Globus pallidus (tissue), 1 donor: ENCODE results near the gene AP1M2.
"Not testable (repeated sequence)": the region's sequence is repeated elsewhere in the genome, so short reads cannot be mapped to it uniquely, and the experiment has no call there.

ENCODE experiments used
- DNase-seq: peaks from one replicate; pipeline ENCODE4 v3.0.0-alpha.2; 2015; ENCODE audit warnings: low spot score

AP1M2 gene

GRCh38 chr19:10601999-10602329 is 14.9 kb upstream of the AP1M2 start:
- no peak for DNase-seq

- no peak for DNase-seq
These were observed 13.0 kb upstream of the AP1M2 start for GRCh38 chr19:10600149-10600548.

- peak; percentile 68 for DNase-seq
These were observed 6.9 kb upstream of the AP1M2 start for GRCh38 chr19:10593820-10594637.

GRCh38 chr19:10593148-10593547 is 6.0 kb upstream of the AP1M2 start:
- no peak for DNase-seq

- no peak for DNase-seq
These were observed 683 bp upstream of the AP1M2 start for GRCh38 chr19:10587839-10588150.

- no peak for DNase-seq
These were observed 716 bp downstream of the AP1M2 start for GRCh38 chr19:10586396-10586795.

GRCh38 chr19:10583036-10583776 is 3.9 kb downstream of the AP1M2 start:
- DNase-seq: no peak

GRCh38 chr19:10582091-10582490 is 5.0 kb downstream of the AP1M2 start:
- DNase-seq: no peak

- peak; percentile 91 for DNase-seq
These were observed 6.0 kb downstream of the AP1M2 start for GRCh38 chr19:10580979-10581631.

- no peak for DNase-seq
These were observed 9.2 kb downstream of the AP1M2 start for GRCh38 chr19:10577951-10578350.

GRCh38 chr19:10575011-10575716 is 11.9 kb downstream of the AP1M2 start:
- no peak for DNase-seq

- DNase-seq: no peak
These were observed 12.7 kb downstream of the AP1M2 start for GRCh38 chr19:10574462-10574861.

GRCh38 chr19:10573793-10574192 is 13.3 kb downstream of the AP1M2 start:
- DNase-seq: not testable (repeated sequence)

- DNase-seq: peak; percentile 99
These were observed 18.1 kb downstream of the AP1M2 start, which contains the start of gene CDKN2D for GRCh38 chr19:10568826-10569651. Gene CDKN2D, minus strand, starts transcription at chr19:10568979. Its CDS starts 326 bp downstream, at chr19:10568653.

- DNase-seq: peak; percentile 11
These were observed 18.9 kb downstream of the AP1M2 start for GRCh38 chr19:10568062-10568825.

GRCh38 chr19:10567656-10568055 is 19.5 kb downstream of the AP1M2 start:
- DNase-seq: no peak

- DNase-seq: peak; percentile 11
These were observed 20.3 kb downstream of the AP1M2 start for GRCh38 chr19:10566658-10567410.

GRCh38 chr19:10566408-10566657 is 20.8 kb downstream of the AP1M2 start:
- DNase-seq: no peak

GRCh38 chr19:10565567-10566407 is 21.3 kb downstream of the AP1M2 start, which contains the start of gene KRI1:
Gene KRI1, minus strand, starts transcription at chr19:10566010. Its CDS starts 11 bp downstream, at chr19:10565999.
- peak; percentile 98 for DNase-seq
